Gastrocnemius medialis (tissue), 4 donors: Measurements from ENCODE around the gene NUP205.

Source experiments
- POLR2A ChIP-seq, 2 donors: fragments of 450-650 bp; IDR thresholded peaks; one replicate each; pipeline ENCODE4 v1.6.1; 2017; ENCODE audit warnings: antibody characterized with exemption in 2 of 2, mild to moderate bottlenecking in 2 of 2, moderate library complexity in 2 of 2
- TF ChIP-seq, protein P1 (sequence below), 5 experiments: fragments of 450-650 bp in 3 of 5; fragments of 200-600 bp in 2 of 5; sonication (generic) in 2 of 5; IDR thresholded peaks in 4 of 5; conservative IDR thresholded peaks in 1 of 5; 1 replicate in 4 of 5; 2 replicates in 1 of 5; pipeline ENCODE4 v1.5.1; 2016 to 2019; ENCODE audit warnings: antibody characterized with exemption in 5 of 5, mild to moderate bottlenecking in 3 of 5, moderate library complexity in 3 of 5

DNA sequence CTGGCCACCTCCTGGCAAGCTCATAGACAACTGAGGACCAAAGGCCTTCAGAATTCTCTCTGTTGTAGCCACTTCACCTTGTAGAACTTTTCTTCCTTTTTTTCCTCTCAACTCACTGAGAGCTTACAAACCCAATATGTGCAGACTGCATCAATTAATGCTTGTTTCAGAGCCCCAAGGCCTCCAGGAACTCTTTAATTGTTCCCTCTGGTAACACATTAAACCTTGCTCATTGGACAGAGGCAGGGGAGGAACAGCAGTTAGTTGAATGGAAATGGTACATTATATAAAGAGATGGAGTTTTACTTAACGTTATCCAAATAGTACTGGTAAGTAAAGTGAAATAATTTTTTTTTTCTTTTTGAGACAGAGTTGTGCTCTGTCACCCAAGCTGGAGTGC lies 129.7 kb downstream of the NUP205 start:
- TF ChIP-seq, protein P1, sequence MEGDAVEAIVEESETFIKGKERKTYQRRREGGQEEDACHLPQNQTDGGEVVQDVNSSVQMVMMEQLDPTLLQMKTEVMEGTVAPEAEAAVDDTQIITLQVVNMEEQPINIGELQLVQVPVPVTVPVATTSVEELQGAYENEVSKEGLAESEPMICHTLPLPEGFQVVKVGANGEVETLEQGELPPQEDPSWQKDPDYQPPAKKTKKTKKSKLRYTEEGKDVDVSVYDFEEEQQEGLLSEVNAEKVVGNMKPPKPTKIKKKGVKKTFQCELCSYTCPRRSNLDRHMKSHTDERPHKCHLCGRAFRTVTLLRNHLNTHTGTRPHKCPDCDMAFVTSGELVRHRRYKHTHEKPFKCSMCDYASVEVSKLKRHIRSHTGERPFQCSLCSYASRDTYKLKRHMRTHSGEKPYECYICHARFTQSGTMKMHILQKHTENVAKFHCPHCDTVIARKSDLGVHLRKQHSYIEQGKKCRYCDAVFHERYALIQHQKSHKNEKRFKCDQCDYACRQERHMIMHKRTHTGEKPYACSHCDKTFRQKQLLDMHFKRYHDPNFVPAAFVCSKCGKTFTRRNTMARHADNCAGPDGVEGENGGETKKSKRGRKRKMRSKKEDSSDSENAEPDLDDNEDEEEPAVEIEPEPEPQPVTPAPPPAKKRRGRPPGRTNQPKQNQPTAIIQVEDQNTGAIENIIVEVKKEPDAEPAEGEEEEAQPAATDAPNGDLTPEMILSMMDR (IDR thresholded peaks at IDR 0.05 in 4 of 5, conservative IDR thresholded peaks at IDR 0.05 in 1 of 5), result no peak
- no peak for TF ChIP-seq POLR2A (IDR thresholded peaks at IDR 0.05)
